Nephron (organoid): ENCODE data around the gene RUNX2.

ENCODE experiments used
- H3K27ac Mint-ChIP-seq, 3 experiments: 2 replicates each; pipeline ENCODE4 v1.8.0; 2020; ENCODE audit warnings: mixed read lengths in 3 of 3, mild to moderate bottlenecking in 2 of 3, moderate library complexity in 1 of 3
- H3K27me3 Mint-ChIP-seq: 2 replicates; pipeline ENCODE4 v1.8.0; 2021; ENCODE audit warnings: low read depth, mild to moderate bottlenecking, moderate library complexity, mixed read lengths
- H3K36me3 Mint-ChIP-seq: 2 replicates; pipeline ENCODE4 v1.8.0; 2020; ENCODE audit warnings: low read depth, mixed read lengths
- H3K4me1 Mint-ChIP-seq: 2 replicates; pipeline ENCODE4 v1.8.0; 2020; ENCODE audit warnings: mixed read lengths
- H3K4me3 Mint-ChIP-seq, 3 experiments: 2 replicates each; pipeline ENCODE4 v1.8.0; 2020; ENCODE audit warnings: mild to moderate bottlenecking in 3 of 3, mixed read lengths in 3 of 3, moderate library complexity in 2 of 3
- H3K9me3 Mint-ChIP-seq: 2 replicates; pipeline ENCODE4 v1.8.0; 2020; ENCODE audit warnings: mixed read lengths
- TF ChIP-seq, protein P1 (sequence below), 3 experiments: fragments of 200-600 bp; sonication (generic); IDR thresholded peaks; one replicate each; pipeline ENCODE4 v1.5.0; 2021; ENCODE audit warnings: antibody characterized with exemption in 3 of 3; ENCODE audit not compliant: unreplicated experiment in 3 of 3

Gene RUNX2

DNA sequence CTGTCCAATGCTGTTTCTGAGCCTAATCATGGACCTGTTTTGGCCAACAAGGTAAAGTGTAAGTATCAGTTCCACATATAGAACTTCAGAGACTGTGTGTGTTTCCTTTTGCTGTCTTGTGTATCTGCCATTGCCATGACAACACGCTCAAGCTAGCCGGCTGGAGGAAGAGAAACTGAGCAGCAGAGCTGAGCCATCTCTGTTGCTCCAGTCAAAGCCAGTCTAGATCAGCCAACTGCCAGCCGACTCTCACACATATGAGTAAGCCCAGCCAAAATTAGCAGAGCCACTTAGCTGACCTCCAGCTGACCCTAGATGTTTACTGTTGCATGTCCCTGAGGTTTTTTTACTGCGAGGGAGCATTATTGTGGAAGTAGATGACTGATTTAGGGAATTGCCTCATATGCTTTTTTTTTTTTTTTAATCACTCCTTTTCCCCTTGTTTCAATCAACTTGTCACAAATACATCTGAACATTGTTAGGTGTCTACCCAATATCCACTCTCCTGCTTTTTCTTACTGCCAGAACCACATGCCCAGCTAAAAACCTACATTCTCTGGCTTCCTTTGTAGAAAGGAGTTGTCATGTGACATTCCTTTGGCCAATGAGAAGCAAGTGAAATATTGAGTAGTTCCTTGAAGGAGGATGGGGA, 353.9 kb downstream of the RUNX2 start:
- H3K27ac Mint-ChIP-seq = no peak overlapping the region
- TF ChIP-seq, protein P1, sequence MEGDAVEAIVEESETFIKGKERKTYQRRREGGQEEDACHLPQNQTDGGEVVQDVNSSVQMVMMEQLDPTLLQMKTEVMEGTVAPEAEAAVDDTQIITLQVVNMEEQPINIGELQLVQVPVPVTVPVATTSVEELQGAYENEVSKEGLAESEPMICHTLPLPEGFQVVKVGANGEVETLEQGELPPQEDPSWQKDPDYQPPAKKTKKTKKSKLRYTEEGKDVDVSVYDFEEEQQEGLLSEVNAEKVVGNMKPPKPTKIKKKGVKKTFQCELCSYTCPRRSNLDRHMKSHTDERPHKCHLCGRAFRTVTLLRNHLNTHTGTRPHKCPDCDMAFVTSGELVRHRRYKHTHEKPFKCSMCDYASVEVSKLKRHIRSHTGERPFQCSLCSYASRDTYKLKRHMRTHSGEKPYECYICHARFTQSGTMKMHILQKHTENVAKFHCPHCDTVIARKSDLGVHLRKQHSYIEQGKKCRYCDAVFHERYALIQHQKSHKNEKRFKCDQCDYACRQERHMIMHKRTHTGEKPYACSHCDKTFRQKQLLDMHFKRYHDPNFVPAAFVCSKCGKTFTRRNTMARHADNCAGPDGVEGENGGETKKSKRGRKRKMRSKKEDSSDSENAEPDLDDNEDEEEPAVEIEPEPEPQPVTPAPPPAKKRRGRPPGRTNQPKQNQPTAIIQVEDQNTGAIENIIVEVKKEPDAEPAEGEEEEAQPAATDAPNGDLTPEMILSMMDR (IDR thresholded peaks at IDR 0.05; ENCODE audit: unreplicated experiment in 3 of 3) = no peak
- peaks cover 24% of the 10 kb centered on the region for H3K4me1 Mint-ChIP-seq
- peaks cover 14% of the 10 kb centered on the region for H3K9me3 Mint-ChIP-seq
- H3K4me3 Mint-ChIP-seq = no peak overlapping the region
- H3K36me3 Mint-ChIP-seq = peaks cover 3% of the 10 kb centered on the region
- peaks cover 26% of the 10 kb centered on the region for H3K27me3 Mint-ChIP-seq

DNA sequence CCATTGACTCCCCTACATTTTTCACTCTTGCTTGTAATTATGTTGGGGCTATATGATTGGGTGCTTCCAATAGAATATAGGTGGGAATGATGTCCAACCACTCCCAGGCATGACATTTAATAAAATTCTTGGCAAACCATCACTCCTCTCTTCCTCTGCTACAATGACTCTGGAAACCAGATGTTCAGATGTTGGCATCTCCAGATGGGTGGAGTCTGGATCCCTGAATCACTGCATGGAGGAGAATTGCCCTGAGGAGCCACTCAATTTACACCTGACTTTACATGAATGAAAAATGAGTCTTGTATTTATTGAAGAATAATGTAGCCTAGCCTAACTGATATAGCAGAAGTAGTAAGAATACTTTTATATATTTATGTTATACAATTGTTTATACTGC, 356.3 kb downstream of the RUNX2 start:
- peaks cover 3% of the 10 kb centered on the region for H3K36me3 Mint-ChIP-seq
- H3K27me3 Mint-ChIP-seq = peaks cover 22% of the 10 kb centered on the region
- TF ChIP-seq, protein P1 (IDR thresholded peaks at IDR 0.05; ENCODE audit: unreplicated experiment in 3 of 3) = no peak
- peaks cover 2% of the 10 kb centered on the region for H3K4me1 Mint-ChIP-seq
- no peak overlapping the region for H3K4me3 Mint-ChIP-seq
- H3K9me3 Mint-ChIP-seq = peaks cover 14% of the 10 kb centered on the region
- H3K27ac Mint-ChIP-seq = no peak overlapping the region

DNA sequence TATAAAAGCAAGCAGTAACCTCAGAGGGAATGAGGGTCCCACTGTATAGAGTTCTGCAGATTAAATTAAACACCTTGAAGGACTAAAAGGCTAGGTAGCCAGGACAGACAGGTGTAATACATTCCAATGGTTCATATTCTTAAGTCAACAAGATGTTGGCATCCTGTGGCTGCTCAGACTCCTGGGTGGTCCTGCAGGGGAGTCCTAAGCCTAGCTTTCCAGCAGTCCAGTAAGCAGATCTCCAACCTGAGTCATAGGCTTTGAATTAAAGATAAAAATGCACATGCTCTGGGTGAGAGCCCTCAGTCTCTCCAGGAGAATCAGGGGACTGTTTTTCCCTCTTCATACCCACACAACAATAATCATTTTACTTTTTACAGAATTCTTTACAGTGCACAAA, 356.9 kb downstream of the RUNX2 start:
- no peak overlapping the region for H3K27ac Mint-ChIP-seq
- peaks cover 14% of the 10 kb centered on the region for H3K9me3 Mint-ChIP-seq
- no peak overlapping the region for H3K4me3 Mint-ChIP-seq
- peaks cover 3% of the 10 kb centered on the region for H3K36me3 Mint-ChIP-seq
- peaks cover 25% of the 10 kb centered on the region for H3K27me3 Mint-ChIP-seq
- H3K4me1 Mint-ChIP-seq = no peaks in the 10 kb centered on the region
- TF ChIP-seq, protein P1 (IDR thresholded peaks at IDR 0.05; ENCODE audit: unreplicated experiment in 3 of 3) = no peak

DNA sequence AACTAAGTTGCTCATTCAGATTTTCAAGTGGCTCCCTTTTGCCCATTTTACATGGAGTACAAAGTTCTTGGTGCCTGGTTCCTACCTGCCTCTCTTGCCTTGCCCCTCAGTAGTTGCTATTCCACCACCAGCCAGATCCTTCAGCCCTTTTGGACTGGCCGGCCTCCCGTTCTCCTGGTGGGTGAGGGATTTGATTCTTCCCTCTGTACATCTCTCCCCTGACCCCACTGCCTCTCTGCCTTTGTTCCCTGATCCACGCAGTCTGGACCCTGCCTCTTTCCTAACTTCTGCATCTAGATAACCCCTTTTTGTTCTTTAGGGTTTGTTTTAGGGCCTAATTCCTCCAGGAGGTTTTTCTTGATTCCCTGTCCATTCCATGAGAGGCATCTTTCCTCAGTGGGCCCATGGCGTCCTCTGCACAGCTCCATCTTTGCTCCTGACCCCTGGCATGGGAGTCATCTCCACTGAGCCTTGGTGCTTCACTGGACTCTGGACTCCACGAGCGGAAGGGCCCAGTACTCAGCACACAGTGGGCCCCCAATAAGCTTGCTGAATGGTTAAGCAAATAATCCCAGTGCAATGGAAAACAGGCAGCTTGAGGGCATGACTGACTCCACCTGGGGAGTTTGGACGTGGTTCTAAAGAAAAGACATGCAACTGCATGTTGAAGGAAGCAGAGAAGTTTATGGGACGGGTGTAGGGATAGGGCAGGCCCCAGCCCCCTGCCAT, 358.9 kb downstream of the RUNX2 start:
- Mint-ChIP-seq H3K9me3 (peaks cover 7% of the 10 kb centered on the region), H3K27ac (no peak overlapping the region), H3K4me3 (no peak overlapping the region), H3K36me3 (no peaks in the 10 kb centered on the region), H3K27me3 (peaks cover 21% of the 10 kb centered on the region), H3K4me1 (no peaks in the 10 kb centered on the region)
- TF ChIP-seq, protein P1 (IDR thresholded peaks at IDR 0.05; ENCODE audit: unreplicated experiment in 3 of 3) = no peak

DNA sequence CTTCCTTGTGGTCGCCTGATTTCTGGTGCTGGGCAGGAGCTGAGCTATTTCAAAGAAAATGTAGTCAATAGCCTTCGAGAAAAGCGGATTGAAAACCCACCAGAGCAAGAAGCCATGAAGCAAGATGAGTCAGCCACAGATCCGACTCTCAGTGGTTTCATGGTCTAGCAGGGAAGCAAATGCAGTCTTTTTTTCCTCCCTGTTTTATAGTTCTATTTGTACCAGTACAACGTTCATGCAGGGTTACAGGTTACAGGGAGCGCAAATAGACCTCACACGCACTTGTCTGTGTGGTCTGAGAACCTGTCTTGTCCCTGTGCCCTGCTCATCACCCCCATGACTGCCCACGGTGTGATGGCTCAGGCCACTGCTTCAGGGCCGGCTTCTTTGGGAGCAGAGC, 359.4 kb downstream of the RUNX2 start:
- H3K36me3 Mint-ChIP-seq = no peaks in the 10 kb centered on the region
- H3K9me3 Mint-ChIP-seq = peaks cover 7% of the 10 kb centered on the region

More for the DNA sequence above, 359.4 kb downstream of the RUNX2 start:
- Mint-ChIP-seq H3K27ac (no peak overlapping the region), H3K4me3 (no peak overlapping the region), H3K4me1 (no peaks in the 10 kb centered on the region), H3K27me3 (peaks cover 18% of the 10 kb centered on the region)
- TF ChIP-seq, protein P1 (IDR thresholded peaks at IDR 0.05; ENCODE audit: unreplicated experiment in 3 of 3) = no peak
